ENCODE results near the gene CCDC158. TPM values are rescaled to one million over a fixed set of nuclear protein-coding genes. Genes with fewer than 3 reads are reported as not detected.
"Not testable (repeated sequence)": the region's sequence is repeated elsewhere in the genome, so short reads cannot be mapped to it uniquely, and the experiment has no call there.

CCDC158 gene
- total and polyA plus RNA-seq, 12 donors, result 0.01 to 1.0 (median 0.29) TPM

DNA sequence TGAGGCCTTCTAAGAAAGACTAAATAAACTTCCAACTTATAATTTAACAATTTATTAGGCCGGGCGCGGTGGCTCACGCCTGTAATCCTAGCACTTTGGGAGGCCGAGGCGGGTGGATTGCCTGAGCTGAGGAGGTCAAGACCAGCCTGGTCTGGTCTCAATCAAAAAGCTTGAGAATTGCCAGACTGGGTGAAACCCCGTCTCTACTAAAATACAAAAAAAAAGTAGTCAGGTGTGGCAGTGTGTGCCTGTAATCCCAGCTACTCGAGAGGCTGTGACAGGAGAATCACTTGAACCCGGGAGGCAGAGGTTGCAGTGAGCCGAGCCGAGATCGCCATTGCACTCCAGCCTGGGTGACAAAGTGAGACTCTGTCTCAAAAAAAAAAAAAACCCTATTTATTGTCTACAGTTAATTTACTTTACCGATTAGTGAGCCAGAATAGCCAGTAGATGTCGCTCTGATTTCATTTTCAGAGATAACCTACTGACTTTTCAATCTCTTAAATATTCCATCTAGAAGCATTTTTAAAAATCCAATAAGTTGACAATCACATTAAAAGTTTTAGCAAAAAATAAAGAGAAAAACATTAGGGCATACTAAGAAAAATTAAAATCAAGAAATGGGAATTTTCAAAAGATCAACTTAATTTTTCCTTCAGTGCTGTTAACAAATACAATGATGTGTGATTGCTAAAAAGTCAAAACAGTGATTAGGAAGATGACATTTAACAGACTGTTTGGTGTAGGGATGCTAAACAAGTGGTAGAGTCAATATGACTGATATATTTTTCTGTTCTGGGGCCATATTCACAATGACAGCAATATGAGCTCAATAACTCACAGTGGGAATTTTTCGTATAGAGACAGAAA, 9.8 kb upstream of the CCDC158 start:
- Histone ChIP-seq H3K9me3 (no peaks in the 10 kb centered on the region), H3K27me3 (peaks cover 0 to 10% (median 5%) of the 10 kb centered on the region in 7 donors), H3K27ac (no peak overlapping the region), H3K4me3 (no peak overlapping the region), H3K4me1 (peaks cover 0 to 13% (median 0%) of the 10 kb centered on the region in 9 donors), H3K36me3 (no peaks in the 10 kb centered on the region)
- 43 to 44% methylated on average over 15 of the region's 15 CpGs for WGBS, 2 donors
- ATAC-seq (no peak), DNase-seq (no peak)
- intact Hi-C loops (cut with DNase I), result loop anchor here in 9 of 10 donors (2.0 to 10.0 kb wide), 6 partner anchors 67 to 774 kb away; no protein-coding TSS in a partner anchor
- peak; percentile 24 to 83 (median 66) for TF ChIP-seq CTCF (IDR thresholded peaks at IDR 0.05)

- peaks cover 0 to 6% (median 0%) of the 10 kb centered on the region in 7 donors for H3K27me3 ChIP-seq
- no peak overlapping the region for H3K4me3 ChIP-seq
- DNase-seq (no peak), ATAC-seq (no peak)
- peaks cover 0 to 5% (median 0%) of the 10 kb centered on the region in 9 donors for H3K4me1 ChIP-seq
- H3K36me3 ChIP-seq, result no peaks in the 10 kb centered on the region
- H3K27ac ChIP-seq, result no peak overlapping the region
- intact Hi-C loops (cut with DNase I), result loop anchor here in 9 of 10 donors (2.0 to 10.0 kb wide), 7 partner anchors 68 to 775 kb away; no protein-coding TSS in a partner anchor
- WGBS, 2 donors, result 91 to 97% methylated on average over 1 of the region's 1 CpG
- no peak for TF ChIP-seq CTCF (IDR thresholded peaks at IDR 0.05)
- H3K9me3 ChIP-seq, result no peaks in the 10 kb centered on the region
Observed at GRCh38 chr4:76429636-76430035, 8.7 kb upstream of the CCDC158 start.

GRCh38 chr4:76426272-76426671, 5.3 kb upstream of the CCDC158 start:
- H3K9me3 ChIP-seq, result no peaks in the 10 kb centered on the region
- H3K27ac ChIP-seq, result no peak overlapping the region
- H3K27me3 ChIP-seq, result peaks cover 0 to 6% (median under 1%) of the 10 kb centered on the region in 7 donors
- ATAC-seq (peak in 2 of 8 donors; percentile 33 to 67), DNase-seq (no peak)
- H3K4me1 ChIP-seq, result peaks cover 0 to 5% (median 0%) of the 10 kb centered on the region in 9 donors
- peak in 2 of 9 donors; percentile 20 to 23 for TF ChIP-seq CTCF (IDR thresholded peaks at IDR 0.05)
- H3K36me3 ChIP-seq, result no peaks in the 10 kb centered on the region
- no peak overlapping the region for H3K4me3 ChIP-seq
- WGBS, 2 donors, result 57 to 59% methylated on average over 2 of the region's 2 CpGs
- intact Hi-C loops (cut with DNase I), result loop anchor here in 1 of 10 donors (5.0 kb wide), 1 partner anchor 249 kb away; no protein-coding TSS in a partner anchor

GRCh38 chr4:76423159-76423558, 2.2 kb upstream of the CCDC158 start:
- intact Hi-C loops (cut with DNase I), result loop anchor here in 3 of 10 donors (5.0 kb wide), 2 partner anchors 116 to 241 kb away; partner anchors contain the start of gene STBD1 (in 1 of the 3)
- ATAC-seq, H3K36me3 ChIP-seq, H3K27ac ChIP-seq, H3K9me3 ChIP-seq, DNase-seq, H3K4me3 ChIP-seq: not testable (repeated sequence)
- 96 to 99% methylated on average over 21 to 24 of the region's 27 CpGs for WGBS, 2 donors
- Histone ChIP-seq H3K27me3 (peaks cover 0 to 18% (median 0%) of the 10 kb centered on the region in 7 donors), H3K4me1 (peaks cover 0 to 12% (median 4%) of the 10 kb centered on the region in 9 donors)
